Keratinocyte (primary cell): ENCODE measurements around the gene AMN. TPM values are rescaled to one million over a fixed set of nuclear protein-coding genes. Genes with fewer than 3 reads are reported as not detected.

Source experiments
- DNase-seq: peaks from one replicate; pipeline ENCODE4 v3.0.0-alpha.2; 2011; ENCODE audit warnings: low read depth, missing footprints, low spot score
- FAIRE-seq: peaks from 2 replicates; lab custom pipeline; 2011; peaks lifted over from hg19 to GRCh38; lab: Jason Lieb, UNC
- H2AFZ ChIP-seq: 2 replicates; pipeline ENCODE4 v1.6.0; 2012; ENCODE audit warnings: low read length, control low read depth, inconsistent platforms; ENCODE audit not compliant: control insufficient read depth
- H3K27ac ChIP-seq: 2 replicates; pipeline ENCODE4 v1.5.1; 2011; ENCODE audit warnings: low read length; ENCODE audit not compliant: control insufficient read depth, insufficient read depth
- H3K27me3 ChIP-seq: 3 replicates; pipeline ENCODE4 v1.6.0; 2011; ENCODE audit warnings: low read length; ENCODE audit not compliant: control insufficient read depth, insufficient read depth; ENCODE audit errors: extremely low read depth
- H3K36me3 ChIP-seq, 2 experiments: 2 replicates in 1 of 2; 3 replicates in 1 of 2; pipeline ENCODE4 v1.5.1; 2011; ENCODE audit warnings: low read length in 2 of 2, mild to moderate bottlenecking in 1 of 2; ENCODE audit not compliant: control insufficient read depth in 2 of 2, insufficient read depth in 2 of 2; ENCODE audit errors: extremely low read depth in 1 of 2
- H3K4me1 ChIP-seq: 3 replicates; pipeline ENCODE4 v1.5.1; 2011; ENCODE audit warnings: low read length; ENCODE audit not compliant: control insufficient read depth, insufficient read depth; ENCODE audit errors: extremely low read depth
- H3K4me2 ChIP-seq: 3 replicates; pipeline ENCODE4 v1.6.0; 2011; ENCODE audit warnings: low read depth, low read length; ENCODE audit not compliant: control insufficient read depth, insufficient read depth; ENCODE audit errors: extremely low read depth
- H3K4me3 ChIP-seq, 3 experiments: fragments of 200-600 bp in 1 of 3; sonication (generic) in 1 of 3; 2 replicates in 2 of 3; 3 replicates in 1 of 3; pipeline ENCODE4 v1.5.1; 2011 to 2016; ENCODE audit warnings: low read length in 3 of 3, mild to moderate bottlenecking in 3 of 3, control low read depth in 2 of 3, inconsistent platforms in 1 of 3, low read depth in 1 of 3, mixed read lengths in 1 of 3, mixed run types in 1 of 3, moderate library complexity in 1 of 3; ENCODE audit not compliant: control insufficient read depth in 2 of 3, insufficient read depth in 2 of 3; ENCODE audit errors: extremely low read depth in 1 of 3
- H3K79me2 ChIP-seq: 2 replicates; pipeline ENCODE4 v1.6.0; 2012; ENCODE audit warnings: low read length; ENCODE audit not compliant: control insufficient read depth, insufficient read depth
- H3K9ac ChIP-seq: 3 replicates; pipeline ENCODE4 v1.6.0; 2011; ENCODE audit warnings: low read length; ENCODE audit not compliant: control insufficient read depth, insufficient read depth; ENCODE audit errors: extremely low read depth
- H3K9me1 ChIP-seq: 3 replicates; pipeline ENCODE4 v1.6.0; 2011; ENCODE audit warnings: low read length; ENCODE audit not compliant: control insufficient read depth, insufficient read depth; ENCODE audit errors: extremely low read depth
- H3K9me3 ChIP-seq: 2 replicates; pipeline ENCODE4 v1.5.1; 2012; ENCODE audit warnings: low read depth, low read length; ENCODE audit not compliant: control insufficient read depth
- H4K20me1 ChIP-seq: 3 replicates; pipeline ENCODE4 v1.6.0; 2011; ENCODE audit warnings: low read length; ENCODE audit not compliant: control insufficient read depth, insufficient read depth; ENCODE audit errors: extremely low read depth
- CTCF ChIP-seq, 3 experiments: IDR thresholded peaks in 1 of 3; conservative IDR thresholded peaks in 1 of 3; optimal IDR thresholded peaks in 1 of 3; 2 replicates in 2 of 3; 3 replicates in 1 of 3; pipeline versions ENCODE3 to v1.5.1; 2011; ENCODE audit warnings: low read length in 3 of 3, mild to moderate bottlenecking in 3 of 3, moderate library complexity in 2 of 3, control low read depth in 1 of 3, inconsistent platforms in 1 of 3; ENCODE audit not compliant: insufficient read depth in 2 of 3; ENCODE audit errors: extremely low read depth in 1 of 3
- EZH2 ChIP-seq: IDR thresholded peaks from one replicate; pipeline ENCODE4 v1.6.1; 2012; ENCODE audit warnings: inconsistent platforms, mild to moderate bottlenecking, low read length, moderate library complexity
- dilution Hi-C: fragments of 300-500 bp; cut with MboI; formaldehyde crosslinking; loops from one replicate; pipeline ENCODE4 v1.7.0; 2020; ENCODE audit warnings: low sequenced_read_pairs; ENCODE audit not compliant: extremely low pct_ligation_motif_present
- polyA plus RNA-seq, 5 experiments: library from polyadenylated mRNA; depleted of rRNA in 3 of 5; stranded (reverse) in 3 of 5; stranded (forward) in 1 of 5; unstranded in 1 of 5; fragments of >200 nt; gene quantifications; 1 replicate in 1 of 5; 2 replicates in 3 of 5; 3 replicates in 1 of 5; pipeline versions ENCODE4 v1.2.1 to v1.2.3, GENCODE V29; 2011 to 2012; ENCODE audit warnings: missing spikeins in 2 of 5, low read depth in 1 of 5, low replicate concordance in 1 of 5

Gene AMN
- polyA plus RNA-seq, 1 donor (not counting 4 experiments of a cell fraction or from before 2014, with no cell fraction given) = 0.22 TPM

- Histone ChIP-seq H3K9me3 (no peaks in the 10 kb centered on the region), H3K27me3 (no peaks in the 10 kb centered on the region), H3K9me1 (no peaks in the 10 kb centered on the region), H3K4me3 (no peak overlapping the region), H3K27ac (no peak overlapping the region), H3K36me3 (peaks cover 43 to 50% of the 10 kb centered on the region in 2 experiments), H2AFZ (no peak overlapping the region), H4K20me1 (peaks cover 3% of the 10 kb centered on the region), H3K79me2 (no peaks in the 10 kb centered on the region), H3K4me2 (no peak overlapping the region), H3K9ac (no peak overlapping the region), H3K4me1 (no peaks in the 10 kb centered on the region)
- dilution Hi-C loops = no loop called here
- DNase-seq (no peak), FAIRE-seq (no peak)
- TF ChIP-seq EZH2 = no peak
- TF ChIP-seq CTCF (optimal IDR thresholded peaks at IDR 0.05 in 1 of 3, IDR thresholded peaks at IDR 0.05 in 1 of 3, conservative IDR thresholded peaks at IDR 0.05 in 1 of 3; ENCODE audit: extremely low read depth in 1 of 3, insufficient read depth in 2 of 3, low read length in 3 of 3) = no peak
Observed at GRCh38 chr14:102949801-102950451, 27.5 kb downstream of the AMN start.

GRCh38 chr14:102951034-102951433 lies 28.6 kb downstream of the AMN start:
- Histone ChIP-seq H4K20me1 (no peaks in the 10 kb centered on the region), H3K9ac (no peak overlapping the region), H3K9me3 (no peaks in the 10 kb centered on the region), H2AFZ (no peak overlapping the region), H3K4me3 (no peak overlapping the region), H3K4me2 (no peak overlapping the region), H3K9me1 (no peaks in the 10 kb centered on the region), H3K36me3 (peaks cover 40 to 42% of the 10 kb centered on the region in 2 experiments), H3K27me3 (no peaks in the 10 kb centered on the region), H3K79me2 (no peaks in the 10 kb centered on the region), H3K4me1 (no peaks in the 10 kb centered on the region), H3K27ac (no peak overlapping the region)
- DNase-seq = no peak
- dilution Hi-C loops = no loop called here
- TF ChIP-seq EZH2 (no peak), CTCF (optimal IDR thresholded peaks at IDR 0.05 in 1 of 3, IDR thresholded peaks at IDR 0.05 in 1 of 3, conservative IDR thresholded peaks at IDR 0.05 in 1 of 3; ENCODE audit: extremely low read depth in 1 of 3, insufficient read depth in 2 of 3, low read length in 3 of 3) (no peak)
- FAIRE-seq = no peak
